Activated CD4-positive, alpha-beta memory T cell treated with anti-CD3 and anti-CD28 coated beads for 36 hours (primary cell): Measurements from ENCODE around the gene ZBTB39. TPM values are rescaled to one million over a fixed set of nuclear protein-coding genes. Genes with fewer than 3 reads are reported as not detected.
"Not testable (repeated sequence)": the region's sequence is repeated elsewhere in the genome, so short reads cannot be mapped to it uniquely, and the experiment has no call there.

Experiments used
- CTCF ChIA-PET: fragments of 350-600 bp; sonication (Branson Sonifier 250); formaldehyde crosslinking; loops from one replicate; lab custom pipeline; 2021; ENCODE audit warnings: antibody characterized with exemption, inconsistent platforms; lab: Charles Lee
- POLR2A ChIA-PET: fragments of 350-600 bp; sonication (Branson Sonifier 250); formaldehyde crosslinking; loops from one replicate; lab custom pipeline; 2021; ENCODE audit warnings: antibody characterized with exemption; lab: Charles Lee
- DNase-seq: peaks from one replicate; pipeline ENCODE4 v3.0.0-alpha.2; 2020
- H3K27ac Mint-ChIP-seq: one replicate; pipeline ENCODE4 v1.8.0; 2021; ENCODE audit warnings: mixed read lengths
- H3K27me3 Mint-ChIP-seq: one replicate; pipeline ENCODE4 v1.8.0; 2021; ENCODE audit warnings: mixed read lengths
- H3K36me3 Mint-ChIP-seq: one replicate; pipeline ENCODE4 v1.8.0; 2021; ENCODE audit warnings: mixed read lengths
- H3K4me1 Mint-ChIP-seq: one replicate; pipeline ENCODE4 v1.8.0; 2021; ENCODE audit warnings: low read depth, mixed read lengths
- H3K4me3 Mint-ChIP-seq: one replicate; pipeline ENCODE4 v1.8.0; 2021; ENCODE audit warnings: mild to moderate bottlenecking, mixed read lengths
- H3K9me3 Mint-ChIP-seq: one replicate; pipeline ENCODE4 v1.8.0; 2021; ENCODE audit warnings: mixed read lengths
- intact Hi-C: fragments of 100-400 bp; cut with micrococcal nuclease; formaldehyde crosslinking; loops from one replicate; pipeline ENCODE4 v1.15.1; 2023
- total RNA-seq, 2 experiments: library from RNA; stranded (reverse); gene quantifications; one replicate each; pipeline ENCODE4 v1.2.3, GENCODE V29; 2021

The ZBTB39 gene
- total RNA-seq, 2 experiments from 2014 or later = 5.5 to 5.7 TPM

- intact Hi-C loops = no loop called here
- Mint-ChIP-seq H3K9me3 (no peaks in the 10 kb centered on the region), H3K27ac (no peak overlapping the region), H3K4me3 (no peak overlapping the region), H3K27me3 (no peaks in the 10 kb centered on the region), H3K4me1 (peaks cover 9% of the 10 kb centered on the region), H3K36me3 (no peaks in the 10 kb centered on the region)
- POLR2A ChIA-PET = no interaction called here
- CTCF ChIA-PET = interaction anchor here (0.6 to 4.9 kb wide), 28 partner anchors 8 to 325 kb away, joined by 3 to 80 read pairs (median 4); partner anchors contain the start of genes HSD17B6, LRP1, MYO1A and PRIM1
- no peak for DNase-seq
Observed at GRCh38 chr12:56988207-56988739, 18.1 kb downstream of the ZBTB39 start.

- ChIA-PET POLR2A (no interaction called here), CTCF (interaction anchor here (0.6 to 4.9 kb wide), 26 partner anchors 9 to 293 kb away, joined by 3 to 80 read pairs (median 6); partner anchors contain the start of genes HSD17B6, MYO1A, PRIM1 and STAT6)
- peaks cover 9% of the 10 kb centered on the region for H3K4me1 Mint-ChIP-seq
- no peaks in the 10 kb centered on the region for H3K27me3 Mint-ChIP-seq
- H3K4me3 Mint-ChIP-seq = no peak overlapping the region
- intact Hi-C loops = loop anchor here (1.0 kb wide), 2 partner anchors 147 to 230 kb away; no protein-coding TSS in a partner anchor
- DNase-seq = peak; percentile 82
- no peaks in the 10 kb centered on the region for H3K36me3 Mint-ChIP-seq
- H3K9me3 Mint-ChIP-seq = no peaks in the 10 kb centered on the region
- no peak overlapping the region for H3K27ac Mint-ChIP-seq
Observed at GRCh38 chr12:56987551-56988053, 18.7 kb downstream of the ZBTB39 start.

GRCh38 chr12:56987011-56987410, 19.3 kb downstream of the ZBTB39 start:
- Mint-ChIP-seq H3K4me3 (no peak overlapping the region), H3K27ac (no peak overlapping the region), H3K4me1 (peaks cover 9% of the 10 kb centered on the region), H3K27me3 (no peaks in the 10 kb centered on the region), H3K9me3 (no peaks in the 10 kb centered on the region), H3K36me3 (no peaks in the 10 kb centered on the region)
- intact Hi-C loops = loop anchor here (1.0 kb wide), 2 partner anchors 147 to 230 kb away; no protein-coding TSS in a partner anchor
- ChIA-PET POLR2A (no interaction called here), CTCF (interaction anchor here (0.9 to 4.9 kb wide), 21 partner anchors 8 to 293 kb away, joined by 3 to 80 read pairs (median 7); partner anchors contain the start of genes HSD17B6, MYO1A, PRIM1 and STAT6)
- DNase-seq = no peak

GRCh38 chr12:56985714-56986113, 20.6 kb downstream of the ZBTB39 start:
- H3K27ac Mint-ChIP-seq, intact Hi-C loops, H3K9me3 Mint-ChIP-seq, H3K27me3 Mint-ChIP-seq, H3K4me1 Mint-ChIP-seq, POLR2A ChIA-PET, H3K36me3 Mint-ChIP-seq, H3K4me3 Mint-ChIP-seq: not testable (repeated sequence)
- CTCF ChIA-PET = interaction anchor here (0.9 to 4.9 kb wide), 7 partner anchors 11 to 232 kb away, joined by 5 to 80 read pairs (median 7); partner anchors contain the start of gene HSD17B6
- peak; percentile 37 for DNase-seq

- Mint-ChIP-seq H3K36me3 (no peaks in the 10 kb centered on the region), H3K27me3 (no peaks in the 10 kb centered on the region), H3K4me1 (peaks cover 3% of the 10 kb centered on the region), H3K4me3 (no peak overlapping the region), H3K27ac (no peak overlapping the region), H3K9me3 (no peaks in the 10 kb centered on the region)
- no peak for DNase-seq
- intact Hi-C loops = no loop called here
- POLR2A ChIA-PET = no interaction called here
- CTCF ChIA-PET = no interaction called here
Observed at GRCh38 chr12:56983386-56983785, 23.0 kb downstream of the ZBTB39 start.

GRCh38 chr12:56982578-56983236, 23.6 kb downstream of the ZBTB39 start:
- intact Hi-C loops, H3K4me1 Mint-ChIP-seq, CTCF ChIA-PET, H3K27me3 Mint-ChIP-seq, H3K9me3 Mint-ChIP-seq, DNase-seq, H3K27ac Mint-ChIP-seq, H3K4me3 Mint-ChIP-seq, POLR2A ChIA-PET, H3K36me3 Mint-ChIP-seq: not testable (repeated sequence)

GRCh38 chr12:56980941-56981530, 25.3 kb downstream of the ZBTB39 start:
- Mint-ChIP-seq H3K27ac (no peak overlapping the region), H3K27me3 (no peaks in the 10 kb centered on the region), H3K4me3 (no peak overlapping the region), H3K36me3 (no peaks in the 10 kb centered on the region), H3K9me3 (no peaks in the 10 kb centered on the region), H3K4me1 (no peaks in the 10 kb centered on the region)
- intact Hi-C loops = no loop called here
- ChIA-PET POLR2A (no interaction called here), CTCF (no interaction called here)
- DNase-seq = no peak

- intact Hi-C loops = no loop called here
- no peak overlapping the region for H3K27ac Mint-ChIP-seq
- ChIA-PET POLR2A (no interaction called here), CTCF (no interaction called here)
- no peaks in the 10 kb centered on the region for H3K36me3 Mint-ChIP-seq
- no peak for DNase-seq
- no peaks in the 10 kb centered on the region for H3K27me3 Mint-ChIP-seq
- no peaks in the 10 kb centered on the region for H3K4me1 Mint-ChIP-seq
- H3K9me3 Mint-ChIP-seq = no peaks in the 10 kb centered on the region
- H3K4me3 Mint-ChIP-seq = no peak overlapping the region
Observed at GRCh38 chr12:56980268-56980667, 26.1 kb downstream of the ZBTB39 start.

- no peak for DNase-seq
- ChIA-PET POLR2A (no interaction called here), CTCF (interaction anchor here (1.2 kb wide), 1 partner anchor 8 kb away, joined by 7 read pairs; no protein-coding TSS in a partner anchor)
- no peaks in the 10 kb centered on the region for H3K9me3 Mint-ChIP-seq
- H3K27me3 Mint-ChIP-seq = no peaks in the 10 kb centered on the region
- no peak overlapping the region for H3K4me3 Mint-ChIP-seq
- intact Hi-C loops = no loop called here
- H3K4me1 Mint-ChIP-seq = no peaks in the 10 kb centered on the region
- H3K27ac Mint-ChIP-seq = no peak overlapping the region
- no peaks in the 10 kb centered on the region for H3K36me3 Mint-ChIP-seq
Observed at GRCh38 chr12:56979628-56980027, 26.7 kb downstream of the ZBTB39 start.

- no peak overlapping the region for H3K27ac Mint-ChIP-seq
- no peaks in the 10 kb centered on the region for H3K27me3 Mint-ChIP-seq
- H3K4me1 Mint-ChIP-seq = no peaks in the 10 kb centered on the region
- no peak for DNase-seq
- POLR2A ChIA-PET = no interaction called here
- no peak overlapping the region for H3K4me3 Mint-ChIP-seq
- no peaks in the 10 kb centered on the region for H3K36me3 Mint-ChIP-seq
- H3K9me3 Mint-ChIP-seq = no peaks in the 10 kb centered on the region
- intact Hi-C loops = no loop called here
- CTCF ChIA-PET = interaction anchor here (1.2 kb wide), 1 partner anchor 9 kb away, joined by 7 read pairs; no protein-coding TSS in a partner anchor
Observed at GRCh38 chr12:56978397-56979138, 27.8 kb downstream of the ZBTB39 start.

- H3K4me3 Mint-ChIP-seq, H3K36me3 Mint-ChIP-seq, H3K27ac Mint-ChIP-seq, H3K4me1 Mint-ChIP-seq, H3K27me3 Mint-ChIP-seq, intact Hi-C loops, POLR2A ChIA-PET, CTCF ChIA-PET, H3K9me3 Mint-ChIP-seq, DNase-seq: not testable (repeated sequence)
Observed at GRCh38 chr12:56977361-56977760, 29.0 kb downstream of the ZBTB39 start.

- H3K36me3 Mint-ChIP-seq, H3K27ac Mint-ChIP-seq, H3K4me1 Mint-ChIP-seq, H3K9me3 Mint-ChIP-seq, H3K4me3 Mint-ChIP-seq, DNase-seq, CTCF ChIA-PET, H3K27me3 Mint-ChIP-seq, intact Hi-C loops, POLR2A ChIA-PET: not testable (repeated sequence)
Observed at GRCh38 chr12:56974224-56974623, 32.1 kb downstream of the ZBTB39 start.
